ENCODE results near the gene EDC4.
A peak's percentile ranks its signal among the peaks of the same experiment; 100 is the strongest.
"Not testable (repeated sequence)": the region's sequence is repeated elsewhere in the genome, so short reads cannot be mapped to it uniquely, and the experiment has no call there.

Gene EDC4

DNA sequence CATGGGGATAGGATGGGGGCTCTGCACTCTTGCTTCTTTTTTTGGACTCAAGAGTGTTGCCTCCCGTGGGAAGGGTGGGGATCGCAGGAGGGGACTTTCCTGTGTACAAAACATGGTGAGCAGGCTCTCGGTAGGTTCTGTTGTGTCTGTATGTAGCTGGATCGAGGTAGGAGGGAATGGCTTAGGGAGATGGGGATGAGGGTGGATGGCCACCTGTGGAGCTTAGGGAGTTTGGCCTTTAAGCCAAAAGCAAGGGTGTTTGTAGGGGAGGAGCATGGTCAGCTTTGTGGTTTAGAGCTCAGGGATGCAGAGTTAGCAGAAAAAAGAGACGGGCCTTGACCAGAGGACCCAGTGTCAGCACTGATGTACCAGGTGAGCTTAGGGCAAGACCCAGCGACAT is 11.0 kb upstream of the EDC4 start:
- Histone ChIP-seq H3K4ac (ENCODE audit: low read depth, low read length) (no peak overlapping the region), H2BK5ac (ENCODE audit: low read length) (no peak overlapping the region), H3K23ac (ENCODE audit: low read length) (no peak overlapping the region), H3K18ac (ENCODE audit: low read length) (no peak overlapping the region), H3K4me2 (ENCODE audit: low read length) (no peak overlapping the region), H3K56ac (ENCODE audit: low read length) (no peak overlapping the region), H3K27me3 (ENCODE audit: insufficient read depth, low read length, poor library complexity) (no peaks in the 10 kb centered on the region), H4K8ac (ENCODE audit: low read depth, low read length) (no peak overlapping the region), H3K4me3 (ENCODE audit: low read length) (no peak overlapping the region), H4K5ac (ENCODE audit: low read length) (no peak overlapping the region), H3K4me1 (ENCODE audit: control insufficient read depth, low read depth, low read length) (peaks cover 3% of the 10 kb centered on the region), H3K79me2 (ENCODE audit: control insufficient read depth, insufficient read depth, low read length) (peaks cover 70% of the 10 kb centered on the region), H2AK5ac (ENCODE audit: low read length) (no peak overlapping the region), H3K79me1 (ENCODE audit: low read length) (peaks cover 51% of the 10 kb centered on the region), H3K9ac (ENCODE audit: low read length) (no peak overlapping the region), H2BK15ac (replicated peaks; ENCODE audit: low read depth) (no peak overlapping the region), H3K27ac (ENCODE audit: low read depth, low read length) (no peak overlapping the region), H3K36me3 (ENCODE audit: control insufficient read depth, insufficient read depth, low read length) (peaks cover 1% of the 10 kb centered on the region), H2BK120ac (ENCODE audit: low read depth, low read length) (no peak overlapping the region)
- WGBS (ENCODE audit: extremely low coverage, insufficient coverage, low lambda C conversion rate), result no CpG with 5 or more reads among the region's 6 CpGs
- DNase-seq, result no peak

DNA sequence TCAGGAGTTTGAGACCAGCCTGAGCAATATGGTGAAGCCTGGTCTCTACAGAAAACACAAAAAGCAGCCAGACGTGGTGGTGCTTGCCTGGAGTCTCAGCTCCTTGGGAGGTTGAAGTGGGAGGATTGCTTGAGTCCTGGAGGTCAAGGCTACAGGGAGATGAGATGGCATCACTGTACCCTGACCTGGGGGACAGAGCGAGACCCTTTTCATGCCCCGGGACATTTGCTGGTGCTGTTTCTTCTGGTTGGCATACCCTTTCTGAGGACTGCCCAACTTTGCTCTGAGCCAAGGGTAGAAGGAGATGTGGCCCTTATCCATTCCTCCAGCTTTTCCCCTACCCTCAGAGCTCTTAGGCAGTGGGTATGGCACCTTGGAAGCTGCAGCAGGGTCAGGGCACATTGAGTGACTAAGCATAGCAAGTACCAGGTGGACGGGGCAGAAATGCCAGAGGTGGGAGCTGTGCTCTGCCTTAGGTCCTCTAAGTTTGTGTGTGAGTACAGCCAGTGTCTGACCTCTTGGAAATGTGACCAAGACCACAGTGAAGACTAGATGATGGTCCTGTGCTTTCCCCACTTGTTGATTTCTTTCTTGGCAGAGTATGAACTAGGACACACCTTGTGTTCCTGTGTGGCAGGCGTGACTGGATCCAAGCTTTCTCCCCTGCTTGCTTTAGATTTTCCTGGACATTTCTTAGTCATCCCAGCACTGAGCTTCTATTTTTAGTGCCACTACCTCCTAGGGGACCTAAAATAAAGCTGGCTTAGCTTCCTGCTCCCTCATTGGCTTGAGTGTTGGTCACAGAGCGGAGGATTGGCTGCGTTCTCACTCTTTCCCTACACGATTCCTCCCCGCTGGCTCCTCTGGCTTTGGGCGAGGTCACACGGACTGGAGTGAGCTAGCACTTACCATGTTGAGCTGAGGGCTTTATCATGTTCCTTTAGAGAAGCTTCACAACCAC is 9.9 kb upstream of the EDC4 start:
- Histone ChIP-seq H3K4me2 (ENCODE audit: low read length) (no peak overlapping the region), H3K4ac (ENCODE audit: low read depth, low read length) (no peak overlapping the region), H3K79me1 (ENCODE audit: low read length) (peaks cover 41% of the 10 kb centered on the region), H3K79me2 (ENCODE audit: control insufficient read depth, insufficient read depth, low read length) (peaks cover 60% of the 10 kb centered on the region), H3K4me1 (ENCODE audit: control insufficient read depth, low read depth, low read length) (no peaks in the 10 kb centered on the region), H3K9ac (ENCODE audit: low read length) (no peak overlapping the region), H2AK5ac (ENCODE audit: low read length) (no peak overlapping the region), H3K27ac (ENCODE audit: low read depth, low read length) (no peak overlapping the region), H3K56ac (ENCODE audit: low read length) (no peak overlapping the region), H3K18ac (ENCODE audit: low read length) (no peak overlapping the region), H3K27me3 (ENCODE audit: insufficient read depth, low read length, poor library complexity) (no peaks in the 10 kb centered on the region), H2BK15ac (replicated peaks; ENCODE audit: low read depth) (no peak overlapping the region), H3K36me3 (ENCODE audit: control insufficient read depth, insufficient read depth, low read length) (peaks cover 2% of the 10 kb centered on the region), H4K5ac (ENCODE audit: low read length) (no peak overlapping the region), H4K8ac (ENCODE audit: low read depth, low read length) (no peak overlapping the region), H2BK120ac (ENCODE audit: low read depth, low read length) (no peak overlapping the region), H2BK5ac (ENCODE audit: low read length) (no peak overlapping the region), H3K4me3 (ENCODE audit: low read length) (no peak overlapping the region), H3K23ac (ENCODE audit: low read length) (no peak overlapping the region)
- no CpG with 5 or more reads among the region's 11 CpGs for WGBS (ENCODE audit: extremely low coverage, insufficient coverage, low lambda C conversion rate)
- DNase-seq, result no peak

DNA sequence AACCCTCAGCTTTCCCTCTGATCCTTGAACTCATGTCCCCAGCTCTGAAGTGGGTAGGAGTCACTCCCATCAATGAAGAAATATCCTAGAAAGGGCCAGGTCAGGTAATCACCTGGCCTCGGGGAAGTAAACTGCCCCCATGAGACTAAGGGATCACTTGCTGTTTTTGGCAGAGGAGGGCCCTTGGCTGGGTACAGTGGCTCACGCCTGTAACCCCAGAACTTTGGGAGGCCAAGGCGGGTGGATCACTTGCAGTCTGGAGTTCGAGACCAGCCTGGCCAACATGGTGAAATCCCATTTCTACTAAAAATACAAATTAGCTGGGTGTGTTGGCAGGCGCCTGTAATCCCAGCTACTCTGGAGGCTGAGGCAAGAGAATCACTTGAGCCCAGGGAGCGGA is 8.8 kb upstream of the EDC4 start:
- not testable (repeated sequence) for H4K8ac ChIP-seq (ENCODE audit: low read depth, low read length); H3K27me3 ChIP-seq (ENCODE audit: insufficient read depth, low read length, poor library complexity); H3K4me2 ChIP-seq (ENCODE audit: low read length); H2AK5ac ChIP-seq (ENCODE audit: low read length); H4K5ac ChIP-seq (ENCODE audit: low read length); H3K4ac ChIP-seq (ENCODE audit: low read depth, low read length); H2BK15ac ChIP-seq (replicated peaks; ENCODE audit: low read depth); H3K27ac ChIP-seq (ENCODE audit: low read depth, low read length); H3K4me1 ChIP-seq (ENCODE audit: control insufficient read depth, low read depth, low read length); H3K18ac ChIP-seq (ENCODE audit: low read length); H3K56ac ChIP-seq (ENCODE audit: low read length); H2BK120ac ChIP-seq (ENCODE audit: low read depth, low read length); DNase-seq; H2BK5ac ChIP-seq (ENCODE audit: low read length); H3K23ac ChIP-seq (ENCODE audit: low read length); H3K36me3 ChIP-seq (ENCODE audit: control insufficient read depth, insufficient read depth, low read length); H3K4me3 ChIP-seq (ENCODE audit: low read length); H3K9ac ChIP-seq (ENCODE audit: low read length)
- peaks cover 36% of the 10 kb centered on the region for H3K79me1 ChIP-seq (ENCODE audit: low read length)
- peaks cover 48% of the 10 kb centered on the region for H3K79me2 ChIP-seq (ENCODE audit: control insufficient read depth, insufficient read depth, low read length)
- no CpG with 5 or more reads among the region's 6 CpGs for WGBS (ENCODE audit: extremely low coverage, insufficient coverage, low lambda C conversion rate)

DNA sequence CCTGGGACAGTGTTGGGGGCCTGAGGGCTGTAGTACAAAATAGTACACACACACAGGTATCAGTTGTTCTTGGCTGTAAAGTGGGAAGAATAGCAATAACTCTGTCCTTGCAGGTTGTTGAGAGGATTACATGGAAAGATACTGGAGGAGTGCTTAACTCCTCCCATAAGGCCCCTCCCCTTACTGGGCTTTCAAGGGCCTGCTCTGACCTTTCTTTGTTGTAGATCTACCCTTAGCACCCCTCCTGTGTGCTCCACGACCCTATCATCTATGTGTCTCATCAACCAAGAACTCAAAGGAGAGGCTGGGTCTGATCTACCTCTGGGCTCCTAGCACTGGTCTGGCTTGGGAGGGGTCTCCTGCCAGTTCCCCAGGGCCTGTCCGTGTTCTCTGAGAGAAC is 8.3 kb upstream of the EDC4 start:
- H3K56ac ChIP-seq (ENCODE audit: low read length), result no peak overlapping the region
- H4K5ac ChIP-seq (ENCODE audit: low read length), result no peak overlapping the region
- peaks cover 36% of the 10 kb centered on the region for H3K79me1 ChIP-seq (ENCODE audit: low read length)
- no peak overlapping the region for H3K4me3 ChIP-seq (ENCODE audit: low read length)
- peak; percentile 55 for DNase-seq
- H2BK120ac ChIP-seq (ENCODE audit: low read depth, low read length), result no peak overlapping the region
- no peak overlapping the region for H3K23ac ChIP-seq (ENCODE audit: low read length)
- H3K36me3 ChIP-seq (ENCODE audit: control insufficient read depth, insufficient read depth, low read length), result peaks cover 6% of the 10 kb centered on the region
- H4K8ac ChIP-seq (ENCODE audit: low read depth, low read length), result no peak overlapping the region
- no CpG with 5 or more reads among the region's 2 CpGs for WGBS (ENCODE audit: extremely low coverage, insufficient coverage, low lambda C conversion rate)
- no peaks in the 10 kb centered on the region for H3K4me1 ChIP-seq (ENCODE audit: control insufficient read depth, low read depth, low read length)
- H2BK15ac ChIP-seq (replicated peaks; ENCODE audit: low read depth), result no peak overlapping the region
- no peak overlapping the region for H3K18ac ChIP-seq (ENCODE audit: low read length)
- H2AK5ac ChIP-seq (ENCODE audit: low read length), result no peak overlapping the region
- H3K79me2 ChIP-seq (ENCODE audit: control insufficient read depth, insufficient read depth, low read length), result peaks cover 44% of the 10 kb centered on the region
- H3K27me3 ChIP-seq (ENCODE audit: insufficient read depth, low read length, poor library complexity), result no peaks in the 10 kb centered on the region
- H2BK5ac ChIP-seq (ENCODE audit: low read length), result no peak overlapping the region
- no peak overlapping the region for H3K27ac ChIP-seq (ENCODE audit: low read depth, low read length)
- no peak overlapping the region for H3K4ac ChIP-seq (ENCODE audit: low read depth, low read length)
- no peak overlapping the region for H3K4me2 ChIP-seq (ENCODE audit: low read length)
- H3K9ac ChIP-seq (ENCODE audit: low read length), result no peak overlapping the region

DNA sequence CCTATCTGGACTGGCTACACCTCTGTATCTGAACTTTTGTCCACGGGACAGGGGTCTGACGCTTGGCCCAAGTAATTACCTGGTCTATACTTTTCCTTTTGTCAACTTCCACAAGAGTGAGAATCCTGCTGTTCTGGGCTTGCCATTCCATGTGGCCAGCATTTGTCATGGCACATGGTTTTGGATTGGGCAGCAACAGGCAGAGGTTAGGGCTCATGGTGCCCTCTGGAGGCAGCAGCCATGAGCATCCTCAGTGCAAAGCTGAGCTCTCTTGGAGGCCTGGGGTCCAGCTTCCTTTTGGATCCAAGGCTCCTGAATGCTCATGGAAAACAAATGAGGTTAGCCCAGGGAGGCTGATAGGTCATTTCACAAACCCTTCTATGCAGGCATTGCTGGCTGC is 7.5 kb upstream of the EDC4 start:
- no peak overlapping the region for H2BK5ac ChIP-seq (ENCODE audit: low read length)
- no peaks in the 10 kb centered on the region for H3K4me1 ChIP-seq (ENCODE audit: control insufficient read depth, low read depth, low read length)
- H4K5ac ChIP-seq (ENCODE audit: low read length), result no peak overlapping the region
- H4K8ac ChIP-seq (ENCODE audit: low read depth, low read length), result no peak overlapping the region
- H2BK120ac ChIP-seq (ENCODE audit: low read depth, low read length), result no peak overlapping the region
- H2AK5ac ChIP-seq (ENCODE audit: low read length), result no peak overlapping the region
- H3K23ac ChIP-seq (ENCODE audit: low read length), result no peak overlapping the region
- H2BK15ac ChIP-seq (replicated peaks; ENCODE audit: low read depth), result no peak overlapping the region
- H3K4ac ChIP-seq (ENCODE audit: low read depth, low read length), result no peak overlapping the region
- peaks cover 41% of the 10 kb centered on the region for H3K79me2 ChIP-seq (ENCODE audit: control insufficient read depth, insufficient read depth, low read length)
- H3K4me2 ChIP-seq (ENCODE audit: low read length), result no peak overlapping the region
- no CpG with 5 or more reads among the region's 2 CpGs for WGBS (ENCODE audit: extremely low coverage, insufficient coverage, low lambda C conversion rate)
- H3K56ac ChIP-seq (ENCODE audit: low read length), result no peak overlapping the region
- no peaks in the 10 kb centered on the region for H3K27me3 ChIP-seq (ENCODE audit: insufficient read depth, low read length, poor library complexity)
- H3K18ac ChIP-seq (ENCODE audit: low read length), result no peak overlapping the region
- H3K79me1 ChIP-seq (ENCODE audit: low read length), result peaks cover 36% of the 10 kb centered on the region
- DNase-seq, result peak; percentile 82
- H3K36me3 ChIP-seq (ENCODE audit: control insufficient read depth, insufficient read depth, low read length), result peaks cover 6% of the 10 kb centered on the region
- no peak overlapping the region for H3K4me3 ChIP-seq (ENCODE audit: low read length)
- H3K27ac ChIP-seq (ENCODE audit: low read depth, low read length), result no peak overlapping the region
- H3K9ac ChIP-seq (ENCODE audit: low read length), result no peak overlapping the region

Measured in mesendoderm (in vitro differentiated cells).